Ammon's horn (tissue), 1 donor: ENCODE data around the gene SDCCAG8.
"Not testable (repeated sequence)": the region's sequence is repeated elsewhere in the genome, so short reads cannot be mapped to it uniquely, and the experiment has no call there.

Source experiments
- DNase-seq: peaks from one replicate; pipeline ENCODE4 v3.0.0-alpha.2; 2016; ENCODE audit warnings: low spot score

The SDCCAG8 gene

DNA sequence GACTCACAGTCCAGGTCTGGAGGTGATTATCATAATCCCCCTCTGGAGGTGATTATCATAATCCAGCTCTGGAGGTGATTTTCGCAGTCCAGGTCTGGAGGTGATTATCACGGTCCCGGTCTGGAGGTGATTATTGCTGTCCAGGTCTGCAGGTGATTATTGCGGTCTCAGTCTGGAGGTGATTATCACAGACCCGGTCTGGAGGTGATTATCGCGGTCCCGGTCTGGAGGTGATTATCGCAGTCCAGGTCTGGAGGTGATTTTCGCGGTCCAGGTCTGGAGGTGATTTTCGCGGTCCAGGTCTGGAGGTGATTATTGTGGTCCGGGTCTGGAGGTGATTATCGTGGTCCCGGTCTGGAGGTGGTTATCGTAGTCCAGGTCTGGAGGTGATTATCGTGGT is 76.6 kb downstream of the SDCCAG8 start:
- no peak for DNase-seq

DNA sequence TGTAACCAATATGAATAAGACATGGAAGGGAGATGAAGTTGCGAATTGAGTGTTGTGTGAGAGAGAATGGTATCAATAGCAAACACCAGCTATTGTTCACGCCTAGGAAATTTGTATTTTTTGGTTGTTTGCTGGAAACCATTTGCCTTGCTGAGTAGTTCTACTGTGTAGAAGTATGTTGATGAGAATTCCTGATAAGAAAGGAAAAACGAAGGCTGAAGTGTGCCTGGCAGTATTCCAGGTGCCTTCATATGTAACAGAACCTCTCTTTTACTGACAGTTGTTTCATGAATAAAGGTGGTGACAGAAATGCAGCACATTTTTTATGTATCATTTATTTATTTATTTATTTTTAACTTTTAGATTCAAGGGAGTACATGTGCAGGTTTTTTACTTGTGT is 79.5 kb downstream of the SDCCAG8 start:
- DNase-seq = no peak

DNA sequence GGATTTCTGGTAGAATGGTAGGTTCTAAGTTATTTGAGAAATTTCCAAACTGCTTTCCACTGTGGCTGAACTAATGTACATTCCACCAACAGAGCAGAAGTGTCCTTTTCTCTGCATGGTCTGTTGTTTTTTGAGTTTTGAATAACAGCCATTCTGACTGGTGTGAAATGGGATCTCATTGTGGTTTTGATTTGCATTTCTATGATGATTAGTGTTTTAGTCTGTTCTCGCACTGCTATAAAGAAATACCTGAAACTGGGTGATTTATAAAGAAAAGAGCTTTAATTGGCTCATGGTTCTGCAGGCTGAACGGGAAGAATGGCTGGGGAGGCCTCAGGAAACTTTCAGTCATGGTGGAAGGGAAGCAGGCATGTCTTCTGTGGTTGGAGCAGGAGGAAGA is 80.3 kb downstream of the SDCCAG8 start:
- DNase-seq = no peak

GRCh38 chr1:243338848-243339247 is 83.0 kb downstream of the SDCCAG8 start:
- not testable (repeated sequence) for DNase-seq

GRCh38 chr1:243341074-243341473 is 85.2 kb downstream of the SDCCAG8 start:
- DNase-seq = no peak

GRCh38 chr1:243343970-243344937 is 88.4 kb downstream of the SDCCAG8 start:
- peak; percentile 59 for DNase-seq

DNA sequence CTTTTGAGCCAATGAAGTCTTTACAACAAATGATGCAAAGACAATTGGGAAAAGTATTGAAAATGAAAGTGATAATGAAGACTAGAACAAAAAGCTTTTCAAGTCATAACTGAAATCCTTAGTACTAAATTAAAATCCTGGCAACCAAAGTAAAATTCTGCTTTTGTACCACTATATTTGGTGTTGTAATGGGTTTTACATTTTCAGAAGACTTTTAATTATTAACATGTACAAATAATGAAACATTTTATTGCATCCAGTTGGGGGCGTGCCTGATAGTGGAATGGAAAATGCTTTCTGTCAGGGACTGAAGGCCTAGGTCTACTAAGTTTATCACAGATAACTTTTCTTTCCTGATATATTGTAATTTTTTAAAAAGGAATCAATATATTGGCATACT is 89.4 kb downstream of the SDCCAG8 start:
- peak; percentile 74 for DNase-seq

DNA sequence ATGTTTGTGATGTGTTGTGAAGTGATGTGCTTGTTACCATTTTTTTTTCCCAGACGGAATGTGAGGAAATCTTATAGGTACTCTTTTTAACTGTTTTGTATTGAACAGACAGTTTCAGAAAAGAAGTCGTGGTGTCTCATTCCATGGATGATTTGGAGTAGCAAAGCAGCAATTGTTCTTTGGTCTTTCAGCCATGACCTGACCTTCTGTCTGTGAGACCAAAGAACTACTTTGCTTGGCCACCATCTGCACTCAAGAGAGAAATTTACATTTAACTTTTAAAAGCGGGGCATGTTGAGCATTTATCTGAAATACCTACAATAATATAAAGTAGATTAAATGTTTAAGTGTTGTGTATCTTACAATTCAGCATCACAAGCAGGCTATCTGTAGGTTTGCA is 90.2 kb downstream of the SDCCAG8 start:
- no peak for DNase-seq

DNA sequence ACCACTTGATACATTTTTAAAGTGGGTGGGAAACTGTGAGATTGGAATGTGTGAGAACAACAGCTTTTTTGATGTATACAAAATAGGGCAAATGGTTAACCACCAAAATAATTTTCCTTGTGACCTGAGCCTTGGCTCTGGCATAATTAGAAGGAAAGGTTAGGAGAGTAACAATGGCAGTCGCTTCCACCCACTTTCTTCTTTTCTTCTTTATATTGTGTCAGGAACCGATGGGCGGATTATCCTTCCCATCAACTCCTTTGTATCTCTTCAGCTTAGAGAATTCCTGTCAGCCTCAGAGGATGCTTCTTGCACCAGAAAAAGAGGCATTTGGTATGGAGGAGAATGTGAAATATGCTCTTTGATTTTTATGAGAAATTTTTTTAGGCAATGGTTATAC is 90.6 kb downstream of the SDCCAG8 start:
- DNase-seq = no peak

DNA sequence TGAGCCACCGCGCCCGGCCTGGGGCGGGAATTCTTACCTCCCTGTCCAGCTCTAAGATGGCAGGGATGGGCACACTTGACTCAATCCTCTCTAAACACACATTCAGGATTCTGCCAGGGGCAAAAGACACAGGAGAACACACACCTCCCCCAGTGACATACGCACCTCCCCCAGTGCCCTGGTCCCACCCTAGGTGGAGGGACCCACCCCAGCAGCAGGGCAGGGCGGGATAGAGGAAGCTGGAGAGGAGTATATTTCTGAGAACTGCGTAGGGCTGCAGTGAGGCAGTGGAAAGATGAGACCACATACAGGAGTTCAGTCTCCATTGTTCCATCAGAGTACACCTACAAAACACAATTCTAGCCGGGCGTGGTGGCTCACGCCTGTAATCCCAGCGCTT is 92.5 kb downstream of the SDCCAG8 start:
- no peak for DNase-seq

DNA sequence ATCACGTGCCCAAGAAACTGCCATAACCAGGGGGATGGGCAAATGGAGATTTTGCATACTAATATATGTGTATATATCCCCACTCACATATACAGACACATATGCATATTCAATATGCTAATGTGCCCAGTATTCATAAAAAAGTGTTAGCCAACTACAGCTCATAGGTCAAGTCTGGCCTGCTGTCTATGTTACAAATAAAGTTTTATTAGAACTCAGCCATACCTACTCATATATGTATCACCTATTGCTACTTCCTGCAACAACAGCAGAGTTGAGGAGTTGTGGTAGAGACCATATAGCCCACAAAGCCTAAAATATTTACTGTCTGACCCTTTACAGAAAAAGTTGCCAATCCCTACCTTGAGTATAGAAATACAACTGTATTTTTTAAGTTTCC is 93.3 kb downstream of the SDCCAG8 start:
- DNase-seq = no peak

DNA sequence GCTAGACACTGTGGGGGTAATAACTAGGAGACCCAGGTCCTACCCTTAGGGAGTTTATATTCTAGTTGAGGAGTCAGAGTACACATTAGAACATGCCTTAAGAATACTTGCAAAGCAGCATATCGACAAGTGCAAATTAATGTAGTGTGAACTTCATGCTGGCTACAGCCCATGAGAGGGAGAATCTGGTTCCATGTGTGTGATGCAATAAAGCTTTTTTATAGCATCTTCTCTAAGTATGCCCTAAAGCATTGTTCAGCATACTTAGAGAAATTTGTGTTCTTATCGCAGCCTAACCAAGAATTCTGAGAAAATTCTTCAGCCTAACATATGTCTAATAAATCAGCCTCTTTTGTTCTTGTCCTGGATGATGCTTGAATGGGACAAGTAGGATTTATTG is 95.5 kb downstream of the SDCCAG8 start:
- DNase-seq = no peak

DNA sequence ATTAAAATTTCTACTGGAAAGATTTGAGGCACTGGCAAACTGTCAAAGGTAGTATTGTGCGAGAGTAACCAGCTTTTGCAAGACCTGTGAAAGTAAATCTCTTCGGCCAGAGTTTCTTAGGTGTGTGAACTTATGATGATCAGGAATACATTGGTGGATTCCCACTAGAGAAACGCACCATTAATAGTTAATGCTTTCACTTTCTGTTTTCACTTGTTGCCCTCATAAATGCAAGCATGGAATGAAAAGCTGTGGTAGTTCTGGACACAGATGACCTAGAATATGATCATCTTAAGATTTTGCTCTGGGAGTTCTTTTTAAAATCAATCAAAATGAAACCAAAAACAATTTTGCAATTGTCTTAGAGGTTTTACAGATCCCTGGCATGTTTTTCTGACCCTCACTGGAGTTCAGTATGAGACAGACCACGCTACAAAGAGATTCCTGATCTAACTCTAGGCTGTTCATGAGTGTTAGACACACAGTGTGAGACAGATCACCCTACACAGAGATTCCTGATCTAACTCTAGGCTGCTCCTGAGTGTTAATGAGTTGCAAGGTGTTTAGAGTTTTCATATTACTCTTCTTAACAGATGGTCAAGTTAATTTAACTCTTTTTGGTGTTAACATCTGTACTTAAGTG is 98.8 kb downstream of the SDCCAG8 start:
- DNase-seq = no peak

- DNase-seq = no peak
Measured at GRCh38 chr1:243363832-243364231, 108.0 kb downstream of the SDCCAG8 start.

DNA sequence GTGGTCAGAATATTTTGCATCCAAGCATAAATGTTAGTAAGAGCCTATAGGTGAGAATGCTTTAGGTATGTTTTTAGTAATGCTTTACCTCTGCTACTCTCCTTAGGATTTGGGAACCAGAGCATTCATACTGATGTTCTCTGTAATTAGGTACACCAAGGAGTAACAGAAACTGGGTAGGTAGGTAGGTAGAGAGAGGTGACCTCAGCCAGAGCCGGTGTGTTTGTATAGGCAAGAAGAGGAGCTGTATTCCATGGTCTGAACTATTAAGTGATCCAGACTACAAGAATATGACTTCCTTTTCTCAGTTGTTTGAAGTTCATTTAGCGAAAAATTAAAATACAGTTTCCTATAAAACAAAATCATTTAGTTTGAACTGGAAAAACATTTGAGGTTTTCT is 108.5 kb downstream of the SDCCAG8 start:
- DNase-seq = no peak

- no peak for DNase-seq
Measured at GRCh38 chr1:243364866-243365265, 109.0 kb downstream of the SDCCAG8 start.

GRCh38 chr1:243367314-243367713 is 111.5 kb downstream of the SDCCAG8 start:
- DNase-seq = no peak

GRCh38 chr1:243374412-243374811 is 118.6 kb downstream of the SDCCAG8 start:
- no peak for DNase-seq

DNA sequence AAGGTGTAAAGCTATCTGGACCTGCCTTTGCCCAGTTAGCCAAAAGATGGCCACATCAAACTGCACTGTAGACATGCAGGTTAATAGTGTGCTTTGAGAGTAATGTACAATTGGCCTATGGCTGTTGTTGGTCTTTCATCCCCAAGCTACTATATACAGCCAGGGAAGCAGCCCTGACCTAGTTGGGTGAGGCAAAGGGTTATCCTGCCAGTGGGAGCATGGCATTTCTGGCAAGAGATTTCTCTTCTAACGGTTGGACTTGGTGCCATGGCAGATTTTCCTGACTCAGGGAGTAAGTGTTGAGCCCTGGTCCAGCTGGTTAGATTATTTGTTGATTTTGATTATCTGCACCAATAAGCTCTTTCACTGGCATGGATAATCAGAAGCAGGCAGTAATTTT is 119.8 kb downstream of the SDCCAG8 start:
- no peak for DNase-seq

- no peak for DNase-seq
Measured at GRCh38 chr1:243378669-243379068, 122.8 kb downstream of the SDCCAG8 start.

DNA sequence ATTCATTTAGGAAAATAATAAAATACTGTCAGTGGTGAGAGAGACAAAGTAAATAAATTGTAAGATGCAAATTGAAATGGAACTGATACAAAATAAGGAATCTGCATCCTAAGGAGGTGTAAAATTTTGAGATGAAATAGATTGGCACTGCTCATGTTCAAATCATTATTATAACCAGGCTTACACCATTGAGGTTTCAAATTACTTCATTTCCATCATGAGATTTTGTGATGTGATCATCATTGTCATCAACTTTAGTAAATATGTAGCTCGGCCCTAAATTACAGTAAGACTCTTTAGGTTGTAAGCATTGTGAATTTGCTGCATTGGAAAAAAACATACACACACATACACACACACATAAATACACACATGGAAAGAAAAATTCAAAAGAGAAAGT is 123.4 kb downstream of the SDCCAG8 start:
- no peak for DNase-seq

- no peak for DNase-seq
Measured at GRCh38 chr1:243379706-243380105, 123.9 kb downstream of the SDCCAG8 start.

- no peak for DNase-seq
Measured at GRCh38 chr1:243388276-243388675, 132.4 kb downstream of the SDCCAG8 start.
